Spleen (tissue), 11 donors: ENCODE measurements around the gene SORCS3. TPM values are rescaled to one million over a fixed set of nuclear protein-coding genes. Genes with fewer than 3 reads are reported as not detected.

ENCODE experiments used
- DNase-seq: peaks from one replicate; pipeline ENCODE4 v3.0.0-alpha.2; 2020
- H3K27ac ChIP-seq, 8 donors: fragments of 200-600 bp; sonication (generic) in 7 of 8; 1 replicate in 4 of 8; 2 replicates in 4 of 8; pipeline versions ENCODE4 v1.5.0 to v1.8.0; 2016 to 2021; ENCODE audit warnings: inconsistent platforms in 4 of 8, mild to moderate bottlenecking in 4 of 8, moderate library complexity in 1 of 8
- H3K27me3 ChIP-seq, 7 donors: fragments of 200-600 bp; sonication (generic) in 6 of 7; replicated peaks in 1 of 7; 1 replicate in 4 of 7; 2 replicates in 3 of 7; pipeline versions ENCODE4 v1.5.0 to v1.8.0; 2016 to 2021; ENCODE audit warnings: inconsistent platforms in 3 of 7, mild to moderate bottlenecking in 1 of 7
- H3K36me3 ChIP-seq, 6 donors: fragments of 200-600 bp; sonication (generic) in 5 of 6; 1 replicate in 4 of 6; 2 replicates in 2 of 6; pipeline versions ENCODE4 v1.5.0 to v1.8.0; 2016 to 2021; ENCODE audit warnings: inconsistent platforms in 2 of 6
- H3K4me1 ChIP-seq, 6 donors: fragments of 200-600 bp; sonication (generic) in 5 of 6; 1 replicate in 3 of 6; 2 replicates in 3 of 6; pipeline versions ENCODE4 v1.5.0 to v1.8.0; 2016 to 2021; ENCODE audit warnings: inconsistent platforms in 3 of 6
- H3K4me3 ChIP-seq, 8 donors: fragments of 200-600 bp; sonication (generic) in 7 of 8; 1 replicate in 4 of 8; 2 replicates in 4 of 8; pipeline versions ENCODE4 v1.5.0 to v1.8.0; 2016 to 2021; ENCODE audit warnings: inconsistent platforms in 4 of 8, mild to moderate bottlenecking in 4 of 8, moderate library complexity in 2 of 8
- H3K9me3 ChIP-seq, 8 donors: fragments of 200-600 bp; sonication (generic) in 7 of 8; 1 replicate in 4 of 8; 2 replicates in 4 of 8; pipeline versions ENCODE4 v1.5.0 to v1.8.0; 2016 to 2021; ENCODE audit warnings: inconsistent platforms in 4 of 8
- CTCF ChIP-seq, 11 experiments: fragments of 200-600 bp in 7 of 11; fragments of 450-650 bp in 4 of 11; sonication (generic) in 4 of 11; IDR thresholded peaks in 8 of 11; conservative IDR thresholded peaks in 3 of 11; 1 replicate in 7 of 11; 2 replicates in 4 of 11; pipeline versions ENCODE4 v1.4.0 to v1.8.0; 2016 to 2021; ENCODE audit warnings: antibody characterized with exemption in 11 of 11, inconsistent platforms in 4 of 11, mild to moderate bottlenecking in 1 of 11
- POLR2A ChIP-seq, 3 donors: fragments of 450-650 bp; IDR thresholded peaks; one replicate each; pipeline ENCODE4 v1.5.1; 2017; ENCODE audit warnings: antibody characterized with exemption in 3 of 3, mild to moderate bottlenecking in 1 of 3
- POLR2AphosphoS5 ChIP-seq, 3 donors: sonication (generic); formaldehyde crosslinking; IDR thresholded peaks; one replicate each; pipeline ENCODE4 v1.5.1; 2017; ENCODE audit warnings: antibody characterized with exemption in 3 of 3
- WGBS, 5 donors: extraction: QIAGEN DNeasy Blood & Tissue Kit in 3 of 5; methylation state at CpG; one replicate each; pipeline versions ENCODE4 v1.1.5 to v1.1.7; 2013 to 2018; 5-methylcytosine and 5-hydroxymethylcytosine counted together
- intact Hi-C: fragments of 100-400 bp; cut with DNase I; formaldehyde crosslinking; loops from one replicate; pipeline ENCODE4 v1.15.0; 2023; ENCODE audit warnings: low total_unique reads
- polyA plus RNA-seq, 3 donors: library from polyadenylated mRNA; stranded (reverse); fragments of 200-250 nt; gene quantifications; one replicate each; pipeline ENCODE4 v1.2.1, GENCODE V29; 2013
- total RNA-seq, 7 donors: library from RNA; depleted of rRNA in 3 of 7; stranded (reverse); fragments of >200 nt in 3 of 7; fragmentation: NEBNext Ultra II Directional in 4 of 7; extraction: Animal tissue kit (Norgen Biotek cat#: 25700) in 4 of 7; gene quantifications; one replicate each; pipeline versions ENCODE4 v1.1.0 to v1.2.1, GENCODE V29; 2016 to 2021
- donor health status: healthy with polysubstance abuse.
- donor health status: DM: no; HTN: no; CAD: no; lungs with moderate emphysema.
- donor health status: DM: no; HTN: no; CAD: no.
- donor health status: Bipolar disorder and iron deficiency.
- donor health status: healthy.
- donor health status: DM: no; HTN: no; CAD: no.
- donor health status: DM: yes; HTN: yes; CAD: no.

The SORCS3 gene
- total and polyA plus RNA-seq, 10 donors = 0.03 to 0.06 TPM; not detected in 8

- Histone ChIP-seq H3K4me3 (no peak overlapping the region), H3K27ac (no peak overlapping the region), H3K27me3 (peaks cover 0 to 8% (median 0%) of the 10 kb centered on the region in 7 donors), H3K9me3 (no peaks in the 10 kb centered on the region), H3K4me1 (no peaks in the 10 kb centered on the region), H3K36me3 (no peaks in the 10 kb centered on the region)
- intact Hi-C loops = no loop called here
- WGBS, 5 donors = 70 to 77% (median 73%) methylated on average over 2 of the region's 2 CpGs
- no peak for DNase-seq
- TF ChIP-seq POLR2A (IDR thresholded peaks at IDR 0.05) = no peak
- TF ChIP-seq POLR2AphosphoS5 (IDR thresholded peaks at IDR 0.05) = no peak
- TF ChIP-seq CTCF (IDR thresholded peaks at IDR 0.05 in 8 of 11, conservative IDR thresholded peaks at IDR 0.05 in 3 of 11) = no peak
These were observed 150.4 kb downstream of the SORCS3 start for GRCh38 chr10:104791471-104791870.

GRCh38 chr10:104795411-104795810, 154.3 kb downstream of the SORCS3 start:
- Histone ChIP-seq H3K4me1 (no peaks in the 10 kb centered on the region), H3K36me3 (no peaks in the 10 kb centered on the region), H3K27ac (no peak overlapping the region), H3K4me3 (no peak overlapping the region), H3K27me3 (peaks cover 0 to 13% (median 0%) of the 10 kb centered on the region in 7 donors), H3K9me3 (no peaks in the 10 kb centered on the region)
- intact Hi-C loops = no loop called here
- TF ChIP-seq POLR2AphosphoS5 (IDR thresholded peaks at IDR 0.05) (no peak), POLR2A (IDR thresholded peaks at IDR 0.05) (no peak), CTCF (IDR thresholded peaks at IDR 0.05 in 8 of 11, conservative IDR thresholded peaks at IDR 0.05 in 3 of 11) (no peak)
- DNase-seq = no peak
- 91 to 94% (median 92%) methylated on average over 3 of the region's 3 CpGs for WGBS, 5 donors

- 63 to 81% (median 74%) methylated on average over 2 of the region's 2 CpGs for WGBS, 5 donors
- no peak for TF ChIP-seq CTCF (IDR thresholded peaks at IDR 0.05 in 8 of 11, conservative IDR thresholded peaks at IDR 0.05 in 3 of 11)
- no peak for TF ChIP-seq POLR2AphosphoS5 (IDR thresholded peaks at IDR 0.05)
- TF ChIP-seq POLR2A (IDR thresholded peaks at IDR 0.05) = no peak
- no peaks in the 10 kb centered on the region for H3K36me3 ChIP-seq
- no peaks in the 10 kb centered on the region for H3K4me1 ChIP-seq
- peaks cover 0 to 13% (median 0%) of the 10 kb centered on the region in 7 donors for H3K27me3 ChIP-seq
- no peak overlapping the region for H3K27ac ChIP-seq
- no peak for DNase-seq
- H3K9me3 ChIP-seq = no peaks in the 10 kb centered on the region
- intact Hi-C loops = no loop called here
- no peak overlapping the region for H3K4me3 ChIP-seq
These were observed 155.7 kb downstream of the SORCS3 start for GRCh38 chr10:104796823-104797222.

GRCh38 chr10:104802941-104803340, 161.9 kb downstream of the SORCS3 start:
- H3K4me3 ChIP-seq = no peak overlapping the region
- peaks cover 0 to 2% (median 0%) of the 10 kb centered on the region in 7 donors for H3K27me3 ChIP-seq
- H3K9me3 ChIP-seq = no peaks in the 10 kb centered on the region
- intact Hi-C loops = no loop called here
- 83 to 100% (median 94%) methylated on average over 1 of the region's 1 CpG for WGBS, 5 donors
- no peak for DNase-seq
- no peaks in the 10 kb centered on the region for H3K36me3 ChIP-seq
- no peak overlapping the region for H3K27ac ChIP-seq
- H3K4me1 ChIP-seq = no peaks in the 10 kb centered on the region
- TF ChIP-seq POLR2A (IDR thresholded peaks at IDR 0.05) (no peak), POLR2AphosphoS5 (IDR thresholded peaks at IDR 0.05) (no peak), CTCF (IDR thresholded peaks at IDR 0.05 in 8 of 11, conservative IDR thresholded peaks at IDR 0.05 in 3 of 11) (no peak)
